GM12874 (cell line): ENCODE measurements around the gene SLC35F3.

Experiments used
- CTCF ChIP-seq: IDR thresholded peaks from 2 replicates; pipeline ENCODE4 v1.5.1; 2011; ENCODE audit warnings: low read depth, mild to moderate bottlenecking, control low read depth, low read length, moderate library complexity; ENCODE audit not compliant: insufficient read depth

SLC35F3 gene

GRCh38 chr1:234176000-234176399, 271.5 kb downstream of the SLC35F3 start:
- TF ChIP-seq CTCF, result no peak

- no peak for TF ChIP-seq CTCF
Measured at GRCh38 chr1:234185438-234185837, 281.0 kb downstream of the SLC35F3 start.

- TF ChIP-seq CTCF, result no peak
Measured at GRCh38 chr1:234186037-234186688, 281.7 kb downstream of the SLC35F3 start.

- peak; percentile 46; the same call in 1 of the 2 replicates for TF ChIP-seq CTCF
Measured at GRCh38 chr1:234188454-234188792, 283.9 kb downstream of the SLC35F3 start.

- no peak for TF ChIP-seq CTCF
Measured at GRCh38 chr1:234197839-234198238, 293.4 kb downstream of the SLC35F3 start.

- no peak for TF ChIP-seq CTCF
Measured at GRCh38 chr1:234199476-234200127, 295.1 kb downstream of the SLC35F3 start.

- TF ChIP-seq CTCF, result no peak
Measured at GRCh38 chr1:234200566-234200965, 296.1 kb downstream of the SLC35F3 start.
